Measurements from ENCODE around the gene KYNU.

- TF ChIP-seq POLR2AphosphoS5 (IDR thresholded peaks at IDR 0.05), result no peak
- TF ChIP-seq POLR2A (IDR thresholded peaks at IDR 0.05), result no peak
Measured at GRCh38 chr2:143063612-143064200, 186.2 kb downstream of the KYNU start.
